Peyer's patch (tissue), 4 donors: ENCODE measurements around the gene MCTP1.

ENCODE experiments used
- CTCF ChIP-seq, 6 experiments: fragments of 450-650 bp in 4 of 6; fragments of 200-600 bp in 2 of 6; sonication (generic) in 1 of 6; IDR thresholded peaks; one replicate each; pipeline ENCODE4 v1.5.1; 2017 to 2019; ENCODE audit warnings: antibody characterized with exemption in 6 of 6, mild to moderate bottlenecking in 3 of 6, moderate library complexity in 1 of 6
- POLR2A ChIP-seq, 2 donors: fragments of 450-650 bp; IDR thresholded peaks; one replicate each; pipeline ENCODE4 v1.5.1; 2017; ENCODE audit warnings: antibody characterized with exemption in 2 of 2, mild to moderate bottlenecking in 2 of 2, moderate library complexity in 2 of 2

- TF ChIP-seq POLR2A (IDR thresholded peaks at IDR 0.05), result no peak
- no peak for TF ChIP-seq CTCF (IDR thresholded peaks at IDR 0.05)
Measured at GRCh38 chr5:94782383-94782782, 502.5 kb downstream of the MCTP1 start.
